ENCODE data around the gene TAF11L8.
"Not testable (repeated sequence)": the region's sequence is repeated elsewhere in the genome, so short reads cannot be mapped to it uniquely, and the experiment has no call there.

DNA sequence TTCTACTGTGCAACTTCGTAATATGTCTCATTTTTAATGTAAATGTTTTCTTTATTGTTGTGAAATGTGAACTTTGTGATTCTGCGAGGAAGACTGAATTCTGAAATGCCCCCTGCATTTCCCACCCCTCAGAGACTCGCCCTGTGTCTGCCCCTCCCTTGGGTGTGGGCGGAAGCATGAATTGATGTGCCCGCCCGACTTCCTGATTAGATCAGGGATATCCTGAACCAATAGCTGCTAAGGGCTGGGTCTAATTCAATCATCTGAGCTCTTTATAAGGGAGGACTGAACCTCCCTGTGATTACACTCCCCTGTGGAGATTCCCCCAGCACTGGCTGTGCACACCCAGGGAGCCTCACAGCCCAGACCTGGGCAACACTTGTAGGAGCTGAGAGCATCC lies 13.1 kb upstream of the TAF11L8 start, which contains the start of gene TAF11L11:
- TF ChIP-seq, protein P1, sequence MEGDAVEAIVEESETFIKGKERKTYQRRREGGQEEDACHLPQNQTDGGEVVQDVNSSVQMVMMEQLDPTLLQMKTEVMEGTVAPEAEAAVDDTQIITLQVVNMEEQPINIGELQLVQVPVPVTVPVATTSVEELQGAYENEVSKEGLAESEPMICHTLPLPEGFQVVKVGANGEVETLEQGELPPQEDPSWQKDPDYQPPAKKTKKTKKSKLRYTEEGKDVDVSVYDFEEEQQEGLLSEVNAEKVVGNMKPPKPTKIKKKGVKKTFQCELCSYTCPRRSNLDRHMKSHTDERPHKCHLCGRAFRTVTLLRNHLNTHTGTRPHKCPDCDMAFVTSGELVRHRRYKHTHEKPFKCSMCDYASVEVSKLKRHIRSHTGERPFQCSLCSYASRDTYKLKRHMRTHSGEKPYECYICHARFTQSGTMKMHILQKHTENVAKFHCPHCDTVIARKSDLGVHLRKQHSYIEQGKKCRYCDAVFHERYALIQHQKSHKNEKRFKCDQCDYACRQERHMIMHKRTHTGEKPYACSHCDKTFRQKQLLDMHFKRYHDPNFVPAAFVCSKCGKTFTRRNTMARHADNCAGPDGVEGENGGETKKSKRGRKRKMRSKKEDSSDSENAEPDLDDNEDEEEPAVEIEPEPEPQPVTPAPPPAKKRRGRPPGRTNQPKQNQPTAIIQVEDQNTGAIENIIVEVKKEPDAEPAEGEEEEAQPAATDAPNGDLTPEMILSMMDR (IDR thresholded peaks at IDR 0.05; ENCODE audit: extremely low read depth in 1 of 2, insufficient read depth in 1 of 2, low read depth in 1 of 2, low read length in 2 of 2), result not testable (repeated sequence)
- TF ChIP-seq POLR2AphosphoS5 (IDR thresholded peaks at IDR 0.05; ENCODE audit: insufficient read depth, low read depth, low read length), result not testable (repeated sequence)
